K562 (cell line): ENCODE measurements around the gene IFT27. TPM values are rescaled to one million over a fixed set of nuclear protein-coding genes. Genes with fewer than 3 reads are reported as not detected.

Experiments
- ATAC-seq: fragments of 200-7000 bp; cut with Tn5 transposase; 3 replicates; pipeline ENCODE4 v1.9.1; 2020; ENCODE audit warnings: moderate library complexity
- BruUV-seq: library from RNA; stranded (reverse); fragments of 400-500 nt; replicated peaks from 2 replicates; lab custom pipeline; 2021; lab: Mats Ljungman, UMichigan
- CTCF ChIA-PET: fragments of 300-600 bp; formaldehyde crosslinking; extraction: SDS; loops from one replicate; lab custom pipeline; 2021; ENCODE audit warnings: low intra/inter-chr PET ratio; lab: Yijun Ruan, JAX
- POLR2A ChIA-PET: fragments of 300-600, 350-650 bp; sonication (Branson Sonifier 250); formaldehyde crosslinking; extraction: SDS; loops from one replicate; lab custom pipeline; 2021; ENCODE audit warnings: antibody characterized with exemption, inconsistent platforms; lab: Yijun Ruan, JAX
- DNase-seq, 4 experiments: peaks; one replicate each; pipeline versions ENCODE4 v3.0.0 to v3.0.0-alpha.2; 2011 to 2018; ENCODE audit warnings: low spot score in 3 of 4, mixed read lengths in 3 of 4; ENCODE audit errors: extremely low read depth in 1 of 4
- FAIRE-seq: peaks from 2 replicates; lab custom pipeline; 2011; peaks lifted over from hg19 to GRCh38; lab: Jason Lieb, UNC
- H2AFZ ChIP-seq: 2 replicates; pipeline ENCODE4 v1.6.0; 2011; ENCODE audit warnings: low read depth, low read length, control low read depth, inconsistent platforms
- H3K27ac ChIP-seq: fragments of 200-600 bp; 3 replicates; pipeline ENCODE4 v1.8.0; 2011; ENCODE audit warnings: low read depth, mild to moderate bottlenecking, control low read depth, inconsistent platforms, low read length, moderate library complexity, mixed read lengths; ENCODE audit errors: extremely low read depth
- H3K27me3 ChIP-seq, 2 experiments: fragments of 300-600 bp in 1 of 2; 2 replicates in 1 of 2; 3 replicates in 1 of 2; pipeline versions ENCODE4 v1.6.0 to v1.8.0; 2011; ENCODE audit warnings: inconsistent platforms in 2 of 2, low read length in 2 of 2, mild to moderate bottlenecking in 1 of 2, mixed read lengths in 1 of 2, moderate library complexity in 1 of 2; ENCODE audit not compliant: control insufficient read depth in 2 of 2, insufficient read depth in 2 of 2
- H3K36me3 ChIP-seq: fragments of 300-600 bp; 3 replicates; pipeline ENCODE4 v1.8.0; 2011; ENCODE audit warnings: mild to moderate bottlenecking, low read length, inconsistent platforms; ENCODE audit not compliant: control insufficient read depth, insufficient read depth
- H3K4me1 ChIP-seq, 2 experiments: fragments of 200-600 bp in 1 of 2; replicated peaks in 1 of 2; 2 replicates in 1 of 2; 3 replicates in 1 of 2; pipeline versions ENCODE4 v1.5.1 to v1.8.0; 2011; ENCODE audit warnings: inconsistent platforms in 2 of 2, low read length in 2 of 2, mild to moderate bottlenecking in 1 of 2, mixed read lengths in 1 of 2, moderate library complexity in 1 of 2; ENCODE audit not compliant: control insufficient read depth in 2 of 2, insufficient read depth in 2 of 2
- H3K4me2 ChIP-seq: 2 replicates; pipeline ENCODE4 v1.6.1; 2011; ENCODE audit warnings: low read length, control low read depth, inconsistent platforms, mixed read lengths; ENCODE audit not compliant: insufficient read depth
- H3K4me3 ChIP-seq: fragments of 200-600 bp; sonication (generic), shearing (Covaris generic); 2 replicates; pipeline ENCODE4 v1.5.1; 2016; ENCODE audit warnings: control low read depth, inconsistent platforms
- H3K79me2 ChIP-seq: fragments of 200-600 bp; 3 replicates; pipeline ENCODE4 v1.8.0; 2011; ENCODE audit warnings: low read length, inconsistent platforms; ENCODE audit not compliant: control insufficient read depth, insufficient read depth
- H3K9ac ChIP-seq, 2 experiments: 2 replicates each; pipeline versions ENCODE4 v1.6.0 to v1.6.1; 2011; ENCODE audit warnings: low read depth in 2 of 2, low read length in 2 of 2, control low read depth in 1 of 2, inconsistent platforms in 1 of 2, mild to moderate bottlenecking in 1 of 2, mixed read lengths in 1 of 2; ENCODE audit not compliant: insufficient read depth in 1 of 2
- H3K9me1 ChIP-seq: one replicate; pipeline ENCODE4 v1.6.0; 2011; ENCODE audit warnings: inconsistent platforms, mild to moderate bottlenecking, low read length, moderate library complexity; ENCODE audit not compliant: control insufficient read depth, insufficient read depth
- H3K9me3 ChIP-seq: replicated peaks from 2 replicates; pipeline ENCODE4 v1.5.1; 2011; ENCODE audit warnings: low read depth, low read length, inconsistent platforms; ENCODE audit not compliant: control insufficient read depth, insufficient read depth
- H4K20me1 ChIP-seq: replicated peaks from 2 replicates; pipeline ENCODE4 v1.6.1; 2011; ENCODE audit warnings: low read length, inconsistent platforms, mixed read lengths; ENCODE audit not compliant: control insufficient read depth, insufficient read depth
- CTCF ChIP-seq, 3 experiments: IDR thresholded peaks in 2 of 3; conservative IDR thresholded peaks in 1 of 3; 2 replicates each; pipeline ENCODE4 v1.5.1; 2011 to 2012; ENCODE audit warnings: low read length in 3 of 3, mild to moderate bottlenecking in 3 of 3, control low read depth in 2 of 3, improper control_type of control experiment in 1 of 3, inconsistent platforms in 1 of 3, low read depth in 1 of 3, mixed read lengths in 1 of 3, moderate library complexity in 1 of 3; ENCODE audit not compliant: insufficient read depth in 2 of 3
- RAD21 ChIP-seq, 2 experiments: fragments of 250-450 bp in 1 of 2; fragments of 450-650 bp in 1 of 2; sonication (Bioruptor Pico) in 1 of 2; formaldehyde crosslinking in 1 of 2; IDR thresholded peaks in 1 of 2; conservative IDR thresholded peaks in 1 of 2; 2 replicates each; pipeline versions ENCODE4 v1.4.0 to v1.8.0; 2020 to 2022; ENCODE audit warnings: mild to moderate bottlenecking in 2 of 2, moderate library complexity in 1 of 2
- RBFOX2 ChIP-seq: fragments of 200-400 bp; formaldehyde crosslinking; IDR thresholded peaks from 2 replicates; pipeline ENCODE4 v1.6.1; 2017; ENCODE audit warnings: low read depth, mild to moderate bottlenecking, low read length, moderate library complexity
- REST ChIP-seq, 2 experiments: fragments of 450-650 bp; formaldehyde crosslinking in 1 of 2; IDR thresholded peaks; 2 replicates each; pipeline versions ENCODE4 v1.4.0 to v1.6.1; 2014 to 2020; ENCODE audit warnings: mild to moderate bottlenecking in 2 of 2, borderline replicate concordance in 1 of 2, low read depth in 1 of 2
- SMARCC2 ChIP-seq: fragments of 450-650 bp; IDR thresholded peaks from 2 replicates; pipeline ENCODE4 v1.6.1; 2017; ENCODE audit warnings: antibody characterized with exemption, moderate library complexity, mild to moderate bottlenecking, low read depth
- SMC3 ChIP-seq: conservative IDR thresholded peaks from 2 replicates; pipeline ENCODE4 v1.6.1; 2011; ENCODE audit warnings: low read depth, low read length, improper control_type of control experiment; ENCODE audit not compliant: insufficient read depth
- SPI1 ChIP-seq: IDR thresholded peaks from 2 replicates; pipeline ENCODE4 v1.6.1; 2011; ENCODE audit warnings: low read depth, low read length, control low read depth, borderline replicate concordance
- SRF ChIP-seq, 2 experiments: fragments of 250-450, 450-650 bp in 1 of 2; sonication (Bioruptor Pico) in 1 of 2; sonication (generic) in 1 of 2; formaldehyde crosslinking; IDR thresholded peaks; 2 replicates each; pipeline versions ENCODE4 v1.5.0 to v1.5.1; 2020 to 2022; ENCODE audit warnings: mild to moderate bottlenecking in 1 of 2, missing genetic modification reagents in 1 of 2
- ZC3H11A ChIP-seq: IDR thresholded peaks from 2 replicates; pipeline ENCODE4 v1.6.1; 2012; ENCODE audit warnings: low read depth, low read length, improper control_type of control experiment
- ZNF780A ChIP-seq: fragments of 250-450 bp; sonication (Bioruptor Pico); IDR thresholded peaks from 2 replicates; pipeline ENCODE4 v1.5.0; 2021; ENCODE audit warnings: mild to moderate bottlenecking
- WGBS: fragments of 100-300 bp; shearing (Covaris generic); methylation state at CpG from one replicate; pipeline ENCODE4 v1.1.6; 2016; ENCODE audit warnings: low coverage, mixed read lengths; ENCODE audit not compliant: insufficient coverage; ENCODE audit errors: missing lambda C conversion rate; 5-methylcytosine and 5-hydroxymethylcytosine counted together
- in situ Hi-C: fragments of 300-500 bp; cut with MboI; formaldehyde crosslinking; loops from 4 replicates; pipeline ENCODE4 v1.15.0; 2018; ENCODE audit warnings: inconsistent platforms, mixed read lengths
- intact Hi-C: fragments of 100-400 bp; cut with micrococcal nuclease; formaldehyde crosslinking; loops from 2 replicates; pipeline ENCODE4 v1.14.2; 2022
- polyA plus RNA-seq, 8 experiments: library from polyadenylated mRNA; depleted of rRNA in 4 of 8; stranded (reverse) in 5 of 8; unstranded in 3 of 8; fragments of >200 nt; fragmentation: Nextera tagmentation in 2 of 8; fragmentation: Illumina TruSeq in 1 of 8; extraction: Ambion mirVana in 2 of 8; extraction: Trizol in 1 of 8; gene quantifications; 2 replicates each; pipeline versions ENCODE4 v1.2.1 to v1.2.3, GENCODE V29; 2011 to 2014; ENCODE audit warnings: inconsistent platforms in 1 of 8, missing spikeins in 1 of 8
- total RNA-seq, 7 experiments: library from RNA; depleted of rRNA in 6 of 7; stranded (reverse); fragments of >200 nt in 6 of 7; fragmentation: Illumina TruSeq in 2 of 7; extraction: Trizol in 2 of 7; gene quantifications; 2 replicates each; pipeline versions ENCODE4 v1.2.1 to v1.2.3, GENCODE V29; 2011 to 2021; ENCODE audit warnings: low replicate concordance in 1 of 7

The IFT27 gene
- total and polyA plus RNA-seq, 9 of the 15 experiments (the other 6 are each of a cell fraction or from before 2014, with no cell fraction given), result 0.01 to 1.4 (median 0.14) TPM; not detected in 1

GRCh38 chr22:36757668-36758211 is 18.2 kb downstream of the IFT27 start:
- ChIA-PET CTCF (interaction anchor here (1.5 kb wide), 1 partner anchor 99 kb away, joined by 6 read pairs; no protein-coding TSS in a partner anchor), POLR2A (interaction anchor here (0.9 kb wide), 1 partner anchor 13 kb away, joined by 3 read pairs; no protein-coding TSS in a partner anchor)
- Histone ChIP-seq H3K4me3 (no peak overlapping the region), H2AFZ (no peak overlapping the region), H4K20me1 (peaks cover 5% of the 10 kb centered on the region; the same call in 1 of the 2 replicates), H3K9ac (no peak overlapping the region), H3K79me2 (no peaks in the 10 kb centered on the region), H3K9me1 (no peaks in the 10 kb centered on the region), H3K27ac (no peak overlapping the region), H3K9me3 (no peaks in the 10 kb centered on the region), H3K4me2 (no peak overlapping the region), H3K36me3 (no peaks in the 10 kb centered on the region), H3K27me3 (peaks cover 8 to 60% of the 10 kb centered on the region in 2 experiments; a peak in 3 of 5 replicates), H3K4me1 (no peaks in the 10 kb centered on the region; a peak in 1 of 5 replicates)
- no TSS peak for BruUV-seq
- in situ Hi-C loops, result no loop called here
- DNase-seq (peak; percentile 53 to 74 (median 66)), ATAC-seq (peak; percentile 95), FAIRE-seq (peak; percentile 37)
- intact Hi-C loops, result no loop called here
- 15% methylated on average over 13 of the region's 19 CpGs for WGBS
- TF ChIP-seq RBFOX2 (no peak), ZC3H11A (no peak), REST (IDR thresholded peaks at IDR 0.05; ENCODE audit: borderline replicate concordance) (peak; percentile 39; the same call in 1 of the 2 replicates), REST (CRISPR knock-in tag; IDR thresholded peaks at IDR 0.05; ENCODE audit: low read depth) (no peak), RAD21 (CRISPR knock-in tag; conservative IDR thresholded peaks at IDR 0.05 in 1 of 2, IDR thresholded peaks at IDR 0.05 in 1 of 2) (peak; percentile 36 to 62), CTCF (IDR thresholded peaks at IDR 0.05 in 2 of 3, conservative IDR thresholded peaks at IDR 0.05 in 1 of 3; ENCODE audit: insufficient read depth in 2 of 3, low read depth in 1 of 3, low read length in 3 of 3) (peak; percentile 69 to 77 (median 72)), ZNF780A (no peak), SRF (CRISPR knock-in tag; IDR thresholded peaks at IDR 0.05) (peak in 1 of 2 experiments; percentile 88; a peak in 1 of 4 replicates), SMARCC2 (no peak), SPI1 (0 out of 2 replicates have a peak, but pooled peaks have one; percentile 10), SMC3 (peak; percentile 53; the same call in 1 of the 2 replicates)
